GM18870 (cell line): Measurements from ENCODE around the gene GRHPR.
"Not testable (repeated sequence)": the region's sequence is repeated elsewhere in the genome, so short reads cannot be mapped to it uniquely, and the experiment has no call there.

ENCODE experiments used
- ATAC-seq: cut with Tn5 transposase; IDR thresholded peaks from one replicate; pipeline ENCODE4 v1.9.1; 2021; ENCODE audit warnings: moderate library complexity; ENCODE audit not compliant: unreplicated experiment

GRHPR gene

GRCh38 chr9:37474438-37474837 is 51.9 kb downstream of the GRHPR start:
- ATAC-seq, result no peak

GRCh38 chr9:37476930-37477329 is 54.4 kb downstream of the GRHPR start:
- ATAC-seq, result no peak

GRCh38 chr9:37477443-37477842 is 54.9 kb downstream of the GRHPR start:
- not testable (repeated sequence) for ATAC-seq

- not testable (repeated sequence) for ATAC-seq
These were observed 55.6 kb downstream of the GRHPR start for GRCh38 chr9:37477987-37478619.

GRCh38 chr9:37480759-37481158 is 58.3 kb downstream of the GRHPR start:
- ATAC-seq, result no peak

GRCh38 chr9:37485389-37486255 is 63.1 kb downstream of the GRHPR start, which contains the start of gene POLR1E:
TSS of gene POLR1E (plus strand) at chr9:37485948. CDS start at chr9:37486048, 100 bp downstream.
- ATAC-seq, result peak; percentile 83

GRCh38 chr9:37486256-37486615 is 63.7 kb downstream of the GRHPR start:
- ATAC-seq, result no peak
